Astrocyte of the cerebellum (primary cell): ENCODE data around the gene MAP6.

Experiments
- DNase-seq: peaks from one replicate; pipeline ENCODE4 v3.0.0-alpha.2; 2011; ENCODE audit warnings: low read depth
- H3K4me3 ChIP-seq: 2 replicates; pipeline ENCODE4 v1.5.1; 2011; ENCODE audit warnings: mild to moderate bottlenecking, low read depth, low read length, moderate library complexity
- CTCF ChIP-seq: IDR thresholded peaks from 2 replicates; pipeline ENCODE4 v1.5.1; 2012; ENCODE audit warnings: low read length, low read depth, moderate library complexity, mild to moderate bottlenecking; ENCODE audit errors: missing control alignments
- in situ Hi-C: cut with HindIII; loops from 2 replicates; pipeline ENCODE4 v1.10.0; 2017; ENCODE audit warnings: low sequenced_read_pairs

MAP6 gene

GRCh38 chr11:75554258-75555022, 114.4 kb downstream of the MAP6 start:
- H3K4me3 ChIP-seq: peak overlapping the region; percentile 14
- in situ Hi-C loops: no loop called here
- peak; percentile 99 for DNase-seq
- no peak for TF ChIP-seq CTCF

GRCh38 chr11:75553889-75554257, 115.0 kb downstream of the MAP6 start:
- DNase-seq: no peak
- no peak for TF ChIP-seq CTCF
- H3K4me3 ChIP-seq: no peak overlapping the region
- in situ Hi-C loops: no loop called here

GRCh38 chr11:75553182-75553581, 115.7 kb downstream of the MAP6 start:
- in situ Hi-C loops: no loop called here
- no peak for TF ChIP-seq CTCF
- H3K4me3 ChIP-seq: no peak overlapping the region
- no peak for DNase-seq

- TF ChIP-seq CTCF: no peak
- H3K4me3 ChIP-seq: no peak overlapping the region
- no peak for DNase-seq
- in situ Hi-C loops: no loop called here
Observed at GRCh38 chr11:75549370-75549958, 119.4 kb downstream of the MAP6 start.

GRCh38 chr11:75548595-75549272, 120.1 kb downstream of the MAP6 start:
- in situ Hi-C loops: no loop called here
- DNase-seq: no peak
- no peak for TF ChIP-seq CTCF
- no peak overlapping the region for H3K4me3 ChIP-seq

GRCh38 chr11:75547617-75548058, 121.2 kb downstream of the MAP6 start:
- no peak for DNase-seq
- no peak overlapping the region for H3K4me3 ChIP-seq
- in situ Hi-C loops: no loop called here
- TF ChIP-seq CTCF: peak; percentile 81
